ENCODE results near the gene RAP2B. TPM values are rescaled to one million over a fixed set of nuclear protein-coding genes. Genes with fewer than 3 reads are reported as not detected.

RAP2B gene
- total and polyA plus RNA-seq, 7 donors, result 0.49 to 3.2 (median 1.8) TPM

- no peak overlapping the region for H3K27ac ChIP-seq
Observed at GRCh38 chr3:153129426-153129825, 32.6 kb upstream of the RAP2B start.

DNA sequence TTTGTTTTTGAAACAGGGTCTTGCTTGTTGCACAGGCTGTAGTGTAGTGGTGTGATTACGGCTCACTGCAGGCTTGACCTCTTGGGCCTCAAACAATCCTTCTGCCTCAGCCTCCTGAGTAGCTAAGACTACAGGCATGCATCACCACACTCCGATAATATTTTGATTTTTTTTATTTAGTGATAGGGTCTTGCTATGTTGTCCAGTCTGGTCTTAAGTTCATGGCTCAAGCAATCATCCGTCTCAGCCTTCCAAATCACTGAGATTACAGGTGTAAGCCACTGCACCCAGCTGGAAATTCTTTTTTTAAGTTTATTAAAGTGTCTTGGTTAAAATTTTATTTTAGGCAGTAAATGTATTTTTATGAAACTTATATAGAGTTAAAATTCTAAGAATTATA is 32.2 kb upstream of the RAP2B start:
- Histone ChIP-seq H3K36me3 (ENCODE audit: insufficient read depth in 1 of 2, low read depth in 1 of 2) (no peaks in the 10 kb centered on the region), H3K27ac (no peak overlapping the region), H3K4me1 (no peaks in the 10 kb centered on the region), H3K9me3 (no peaks in the 10 kb centered on the region), H3K27me3 (ENCODE audit: insufficient read depth in 3 of 3, low read length in 2 of 3) (no peaks in the 10 kb centered on the region), H3K4me3 (no peak overlapping the region)
- WGBS, 3 donors, result 94 to 97% (median 94%) methylated on average over 3 of the region's 3 CpGs
- intact Hi-C loops (cut with DNase I), result no loop called here
- DNase-seq (no peak), ATAC-seq (no peak)
- TF ChIP-seq, protein P1, sequence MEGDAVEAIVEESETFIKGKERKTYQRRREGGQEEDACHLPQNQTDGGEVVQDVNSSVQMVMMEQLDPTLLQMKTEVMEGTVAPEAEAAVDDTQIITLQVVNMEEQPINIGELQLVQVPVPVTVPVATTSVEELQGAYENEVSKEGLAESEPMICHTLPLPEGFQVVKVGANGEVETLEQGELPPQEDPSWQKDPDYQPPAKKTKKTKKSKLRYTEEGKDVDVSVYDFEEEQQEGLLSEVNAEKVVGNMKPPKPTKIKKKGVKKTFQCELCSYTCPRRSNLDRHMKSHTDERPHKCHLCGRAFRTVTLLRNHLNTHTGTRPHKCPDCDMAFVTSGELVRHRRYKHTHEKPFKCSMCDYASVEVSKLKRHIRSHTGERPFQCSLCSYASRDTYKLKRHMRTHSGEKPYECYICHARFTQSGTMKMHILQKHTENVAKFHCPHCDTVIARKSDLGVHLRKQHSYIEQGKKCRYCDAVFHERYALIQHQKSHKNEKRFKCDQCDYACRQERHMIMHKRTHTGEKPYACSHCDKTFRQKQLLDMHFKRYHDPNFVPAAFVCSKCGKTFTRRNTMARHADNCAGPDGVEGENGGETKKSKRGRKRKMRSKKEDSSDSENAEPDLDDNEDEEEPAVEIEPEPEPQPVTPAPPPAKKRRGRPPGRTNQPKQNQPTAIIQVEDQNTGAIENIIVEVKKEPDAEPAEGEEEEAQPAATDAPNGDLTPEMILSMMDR (IDR thresholded peaks at IDR 0.05), result no peak

More at GRCh38 chr3:153129426-153129825, 32.6 kb upstream of the RAP2B start:
- TF ChIP-seq, protein P1 (IDR thresholded peaks at IDR 0.05), result no peak
- WGBS, 3 donors, result 85 to 91% (median 87%) methylated on average over 11 of the region's 11 CpGs
- intact Hi-C loops (cut with DNase I), result no loop called here
- no peaks in the 10 kb centered on the region for H3K4me1 ChIP-seq
- DNase-seq (no peak), ATAC-seq (no peak)
- no peaks in the 10 kb centered on the region for H3K27me3 ChIP-seq (ENCODE audit: insufficient read depth in 3 of 3, low read length in 2 of 3)
- H3K4me3 ChIP-seq, result no peak overlapping the region
- H3K36me3 ChIP-seq (ENCODE audit: insufficient read depth in 1 of 2, low read depth in 1 of 2), result no peaks in the 10 kb centered on the region
- H3K9me3 ChIP-seq, result no peaks in the 10 kb centered on the region

DNA sequence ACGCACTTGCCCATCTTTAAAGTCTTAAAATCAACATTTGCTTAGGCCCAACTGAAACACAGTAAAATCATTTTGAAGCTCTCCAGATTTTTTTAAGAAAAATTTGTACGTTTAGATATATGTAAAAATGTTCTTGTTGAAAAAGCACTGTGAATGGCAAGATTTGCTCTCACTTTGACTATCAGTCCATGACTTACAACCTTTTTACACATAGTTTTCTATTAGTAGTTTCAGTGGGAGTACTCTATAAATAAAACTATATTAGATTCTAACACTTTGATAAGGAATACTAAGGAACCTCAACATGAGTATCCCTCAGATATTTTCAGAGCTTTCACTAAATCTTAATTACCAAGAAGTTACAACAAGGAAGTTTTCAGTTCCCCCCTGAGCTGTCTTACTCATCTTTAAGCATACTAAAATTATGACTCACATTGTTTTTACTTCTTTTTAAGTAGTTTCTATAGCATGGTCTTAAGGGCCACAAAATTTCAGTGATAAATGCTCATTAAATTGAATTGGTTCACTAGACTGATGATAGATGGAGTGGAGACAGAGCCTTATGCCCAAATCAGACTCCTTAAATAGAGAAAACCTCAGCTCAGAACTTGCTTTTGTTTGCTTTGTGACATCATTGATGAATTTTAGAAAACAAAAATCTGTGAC is 31.6 kb upstream of the RAP2B start:
- Histone ChIP-seq H3K27me3 (ENCODE audit: insufficient read depth in 3 of 3, low read length in 2 of 3) (no peaks in the 10 kb centered on the region), H3K4me3 (no peak overlapping the region), H3K27ac (no peak overlapping the region), H3K9me3 (no peaks in the 10 kb centered on the region), H3K4me1 (no peaks in the 10 kb centered on the region), H3K36me3 (ENCODE audit: insufficient read depth in 1 of 2, low read depth in 1 of 2) (no peaks in the 10 kb centered on the region)
- WGBS, 3 donors, result 80 to 82% (median 81%) methylated on average over 2 of the region's 2 CpGs
- no peak for DNase-seq
- intact Hi-C loops (cut with DNase I), result no loop called here
- ATAC-seq, result no peak
- TF ChIP-seq, protein P1 (IDR thresholded peaks at IDR 0.05), result no peak

- ATAC-seq, result no peak
- Histone ChIP-seq H3K27ac (no peak overlapping the region), H3K9me3 (no peaks in the 10 kb centered on the region), H3K4me1 (no peaks in the 10 kb centered on the region), H3K36me3 (ENCODE audit: insufficient read depth in 1 of 2, low read depth in 1 of 2) (no peaks in the 10 kb centered on the region), H3K27me3 (ENCODE audit: insufficient read depth in 3 of 3, low read length in 2 of 3) (no peaks in the 10 kb centered on the region), H3K4me3 (no peak overlapping the region)
- intact Hi-C loops (cut with DNase I), result no loop called here
- no peak for DNase-seq
- WGBS, 3 donors, result 86 to 88% (median 88%) methylated on average over 2 of the region's 2 CpGs
- TF ChIP-seq, protein P1 (IDR thresholded peaks at IDR 0.05), result no peak
Observed at GRCh38 chr3:153137626-153138025, 24.4 kb upstream of the RAP2B start.

Measured in psoas muscle (tissue), 8 donors.